WTC11 (cell line): ENCODE measurements around the gene CCK. TPM values are rescaled to one million over a fixed set of nuclear protein-coding genes. Genes with fewer than 3 reads are reported as not detected.

Source experiments
- ATAC-seq: fragments of 200-7000 bp; cut with Tn5 transposase; 2 replicates; pipeline ENCODE4 v1.10.0; 2021; ENCODE audit warnings: mild to moderate bottlenecking, moderate library complexity
- CTCF ChIA-PET: fragments of 300-600 bp; sonication (Branson Sonifier 250); formaldehyde crosslinking; loops from one replicate; lab custom pipeline; 2021; ENCODE audit warnings: antibody characterized with exemption; lab: Charles Lee
- POLR2A ChIA-PET: fragments of 350-600 bp; sonication (Branson Sonifier 250); formaldehyde crosslinking; loops from one replicate; lab custom pipeline; 2021; ENCODE audit warnings: antibody characterized with exemption; lab: Charles Lee
- DNase-seq: peaks from one replicate; pipeline ENCODE4 v3.0.0; 2021; ENCODE audit warnings: low spot score
- H3K27ac Mint-ChIP-seq: 2 replicates; pipeline ENCODE4 v1.8.0; 2021; ENCODE audit warnings: mixed read lengths
- H3K27me3 Mint-ChIP-seq: 2 replicates; pipeline ENCODE4 v1.8.0; 2021; ENCODE audit warnings: low read depth, mild to moderate bottlenecking, moderate library complexity, mixed read lengths
- H3K36me3 Mint-ChIP-seq: 2 replicates; pipeline ENCODE4 v1.8.0; 2021; ENCODE audit warnings: mixed read lengths
- H3K4me1 Mint-ChIP-seq: 2 replicates; pipeline ENCODE4 v1.8.0; 2022; ENCODE audit warnings: mixed read lengths
- H3K4me3 Mint-ChIP-seq: 2 replicates; pipeline ENCODE4 v1.8.0; 2021; ENCODE audit warnings: mild to moderate bottlenecking, moderate library complexity, mixed read lengths
- H3K9me3 Mint-ChIP-seq: 2 replicates; pipeline ENCODE4 v1.8.0; 2021; ENCODE audit warnings: mixed read lengths
- AR ChIP-seq: fragments of 250-450 bp; sonication (Bioruptor Pico); IDR thresholded peaks from 2 replicates; pipeline ENCODE4 v1.9.0; 2021; ENCODE audit warnings: mild to moderate bottlenecking
- ATF3 ChIP-seq: sonication (generic); formaldehyde crosslinking; conservative IDR thresholded peaks from 2 replicates; pipeline ENCODE4 v1.8.1; 2022; ENCODE audit warnings: mild to moderate bottlenecking, missing genetic modification reagents
- IRF1 ChIP-seq: sonication (generic); formaldehyde crosslinking; IDR thresholded peaks from 2 replicates; pipeline ENCODE4 v1.8.0; 2023; ENCODE audit warnings: missing genetic modification reagents
- MLX ChIP-seq: sonication (generic); formaldehyde crosslinking; IDR thresholded peaks from 2 replicates; pipeline ENCODE4 v1.8.1; 2023; ENCODE audit warnings: mild to moderate bottlenecking, missing genetic modification reagents, moderate library complexity
- NFE2L1 ChIP-seq: sonication (generic); formaldehyde crosslinking; IDR thresholded peaks from 2 replicates; pipeline ENCODE4 v1.8.1; 2023; ENCODE audit warnings: missing genetic modification reagents
- NR2C2 ChIP-seq: sonication (generic); formaldehyde crosslinking; IDR thresholded peaks from 2 replicates; pipeline ENCODE4 v1.8.0; 2022; ENCODE audit warnings: mild to moderate bottlenecking, missing genetic modification reagents
- PRRX2 ChIP-seq: fragments of 250-450 bp; sonication (Bioruptor Pico); IDR thresholded peaks from 2 replicates; pipeline ENCODE4 v1.8.0; 2021; ENCODE audit warnings: mild to moderate bottlenecking
- TP53 ChIP-seq: sonication (generic); formaldehyde crosslinking; IDR thresholded peaks from 2 replicates; pipeline ENCODE4 v1.8.1; 2023; ENCODE audit warnings: mild to moderate bottlenecking, missing genetic modification reagents
- ZBTB43 ChIP-seq: sonication (generic); formaldehyde crosslinking; IDR thresholded peaks from 2 replicates; pipeline ENCODE4 v1.8.1; 2023; ENCODE audit warnings: mild to moderate bottlenecking, missing genetic modification reagents
- ZMAT4 ChIP-seq: fragments of 250-450 bp; sonication (Bioruptor Pico); IDR thresholded peaks from 2 replicates; pipeline ENCODE4 v1.9.0; 2021; ENCODE audit warnings: mild to moderate bottlenecking
- ZNF138 ChIP-seq: sonication (generic); formaldehyde crosslinking; conservative IDR thresholded peaks from 2 replicates; pipeline ENCODE4 v1.8.1; 2022; ENCODE audit warnings: mild to moderate bottlenecking, moderate library complexity, missing genetic modification reagents
- ZNF263 ChIP-seq: sonication (generic); formaldehyde crosslinking; IDR thresholded peaks from 2 replicates; pipeline ENCODE4 v1.8.1; 2022; ENCODE audit warnings: low read depth, mild to moderate bottlenecking, moderate library complexity, missing genetic modification reagents
- ZNF317 ChIP-seq: sonication (generic); formaldehyde crosslinking; IDR thresholded peaks from 2 replicates; pipeline ENCODE4 v1.8.1; 2023; ENCODE audit warnings: low read depth, mild to moderate bottlenecking, moderate library complexity, missing genetic modification reagents, borderline replicate concordance
- ZNF512 ChIP-seq: sonication (generic); formaldehyde crosslinking; IDR thresholded peaks from 2 replicates; pipeline ENCODE4 v1.8.1; 2022; ENCODE audit warnings: missing genetic modification reagents, borderline replicate concordance
- total RNA-seq: library from RNA; stranded (reverse); gene quantifications from 3 replicates; pipeline ENCODE4 v1.2.3, GENCODE V29; 2021

CCK gene
- total RNA-seq, 1 experiment from 2014 or later: 0.50 TPM

GRCh38 chr3:42300013-42300412, 34.0 kb upstream of the CCK start:
- H3K27me3 Mint-ChIP-seq: peaks cover 3% of the 10 kb centered on the region; the same call in 1 of the 2 replicates
- H3K9me3 Mint-ChIP-seq: no peaks in the 10 kb centered on the region; the same call in 1 of the 2 replicates
- no peak overlapping the region for H3K27ac Mint-ChIP-seq
- peaks cover 7% of the 10 kb centered on the region; the same call in 1 of the 2 replicates for H3K4me1 Mint-ChIP-seq
- DNase-seq: peak; percentile 57
- no peak overlapping the region for H3K4me3 Mint-ChIP-seq
- H3K36me3 Mint-ChIP-seq: no peaks in the 10 kb centered on the region
- ChIA-PET POLR2A (no interaction called here), CTCF (no interaction called here)
- TF ChIP-seq ZBTB43 (peak; percentile 41; the same call in 1 of the 2 replicates), IRF1 (no peak), ZMAT4 (no peak), NFE2L1 (CRISPR knock-in tag) (0 out of 2 replicates have a peak, but pooled peaks have one; percentile 29)
- ATAC-seq: peak; percentile 44

- H3K4me1 Mint-ChIP-seq: no peaks in the 10 kb centered on the region
- H3K27ac Mint-ChIP-seq: no peak overlapping the region
- ChIA-PET CTCF (no interaction called here), POLR2A (no interaction called here)
- DNase-seq (no peak), ATAC-seq (no peak)
- H3K27me3 Mint-ChIP-seq: peaks cover 8% of the 10 kb centered on the region
- H3K9me3 Mint-ChIP-seq: no peaks in the 10 kb centered on the region; the same call in 1 of the 2 replicates
- H3K36me3 Mint-ChIP-seq: no peaks in the 10 kb centered on the region
- TF ChIP-seq ZNF512 (no peak), PRRX2 (CRISPR knock-in tag) (no peak), NR2C2 (CRISPR knock-in tag) (no peak), ZNF263 (CRISPR knock-in tag) (no peak), TP53 (CRISPR knock-in tag) (no peak), AR (CRISPR knock-in tag) (no peak), ZNF317 (CRISPR knock-in tag) (no peak)
- no peak overlapping the region for H3K4me3 Mint-ChIP-seq
Measured at GRCh38 chr3:42298259-42298658, 32.3 kb upstream of the CCK start.

- ChIA-PET CTCF (no interaction called here), POLR2A (no interaction called here)
- Mint-ChIP-seq H3K4me1 (no peaks in the 10 kb centered on the region), H3K27me3 (peaks cover 14% of the 10 kb centered on the region), H3K36me3 (peaks cover 12% of the 10 kb centered on the region), H3K9me3 (peaks cover 17% of the 10 kb centered on the region)
- no peak for ATAC-seq
- TF ChIP-seq MLX (CRISPR knock-in tag) (no peak), NR2C2 (CRISPR knock-in tag) (no peak), ZBTB43 (no peak), ZNF138 (CRISPR knock-in tag) (no peak), ATF3 (CRISPR knock-in tag) (no peak)
- TF ChIP-seq, all 79 proteins: peak for 0
- Mint-ChIP-seq H3K27ac (no peak overlapping the region), H3K4me3 (no peak overlapping the region)
- DNase-seq: no peak
Measured at GRCh38 chr3:42292009-42292408, 26.0 kb upstream of the CCK start.
